Sigmoid colon (tissue), 7 donors: ENCODE results near the gene ANO2. TPM values are rescaled to one million over a fixed set of nuclear protein-coding genes. Genes with fewer than 3 reads are reported as not detected.

Experiments
- DNase-seq: peaks from one replicate; pipeline ENCODE4 v3.0.0-alpha.2; 2019
- H3K27ac ChIP-seq, 4 donors: fragments of 200-600 bp; sonication (generic); one replicate each; pipeline ENCODE4 v1.5.1; 2016 to 2019; ENCODE audit warnings: mild to moderate bottlenecking in 1 of 4
- H3K27me3 ChIP-seq, 3 donors: fragments of 200-600 bp; sonication (generic); one replicate each; pipeline ENCODE4 v1.5.1; 2019; ENCODE audit warnings: mild to moderate bottlenecking in 1 of 3
- H3K36me3 ChIP-seq, 4 donors: fragments of 200-600 bp; sonication (generic); one replicate each; pipeline ENCODE4 v1.5.1; 2016 to 2019
- H3K4me1 ChIP-seq, 4 donors: fragments of 200-600 bp; sonication (generic); one replicate each; pipeline ENCODE4 v1.5.1; 2017 to 2019
- H3K4me3 ChIP-seq, 4 donors: fragments of 200-600 bp; sonication (generic); one replicate each; pipeline ENCODE4 v1.5.1; 2017 to 2019; ENCODE audit warnings: mild to moderate bottlenecking in 2 of 4, moderate library complexity in 1 of 4
- H3K9me3 ChIP-seq, 4 donors: fragments of 200-600 bp in 3 of 4; sonication (generic) in 3 of 4; one replicate each; pipeline versions ENCODE4 v1.5.1 to v1.6.1; 2013 to 2019
- CTCF ChIP-seq, 4 experiments: fragments of 450-650 bp in 3 of 4; fragments of 200-600 bp in 1 of 4; IDR thresholded peaks; one replicate each; pipeline ENCODE4 v1.5.1; 2016 to 2019; ENCODE audit warnings: antibody characterized with exemption in 4 of 4, mild to moderate bottlenecking in 3 of 4, moderate library complexity in 2 of 4
- EP300 ChIP-seq, 4 donors: sonication (generic); formaldehyde crosslinking; IDR thresholded peaks; one replicate each; pipeline ENCODE4 v1.6.1; 2017; ENCODE audit warnings: antibody characterized with exemption in 4 of 4
- POLR2A ChIP-seq, 2 donors: fragments of 450-650 bp; IDR thresholded peaks; one replicate each; pipeline ENCODE4 v1.6.1; 2016; ENCODE audit warnings: antibody characterized with exemption in 2 of 2, mild to moderate bottlenecking in 2 of 2, moderate library complexity in 2 of 2
- POLR2AphosphoS5 ChIP-seq, 4 donors: sonication (generic); formaldehyde crosslinking; IDR thresholded peaks; one replicate each; pipeline ENCODE4 v1.6.1; 2017; ENCODE audit warnings: antibody characterized with exemption in 4 of 4
- WGBS, 2 donors: extraction: QIAGEN DNeasy Blood & Tissue Kit; methylation state at CpG; one replicate each; pipeline ENCODE4 v1.1.7; 2013; 5-methylcytosine and 5-hydroxymethylcytosine counted together
- intact Hi-C: fragments of 100-400 bp; cut with DNase I; formaldehyde crosslinking; loops from one replicate; pipeline ENCODE4 v1.15.1; 2023
- polyA plus RNA-seq, 3 donors: library from polyadenylated mRNA; stranded (reverse); fragments of 200-250 nt; gene quantifications; one replicate each; pipeline ENCODE4 v1.2.3, GENCODE V29; 2013
- total RNA-seq, 4 donors: library from RNA; depleted of rRNA; stranded (reverse); fragments of >200 nt; gene quantifications; one replicate each; pipeline ENCODE4 v1.1.0, GENCODE V29; 2016
- donor health status: healthy with polysubstance abuse.
- donor health status: Bipolar disorder and iron deficiency.
- donor health status: healthy.

Gene ANO2
- total and polyA plus RNA-seq, 7 donors: 0.46 to 4.3 (median 1.8) TPM; not detected in 1

DNA sequence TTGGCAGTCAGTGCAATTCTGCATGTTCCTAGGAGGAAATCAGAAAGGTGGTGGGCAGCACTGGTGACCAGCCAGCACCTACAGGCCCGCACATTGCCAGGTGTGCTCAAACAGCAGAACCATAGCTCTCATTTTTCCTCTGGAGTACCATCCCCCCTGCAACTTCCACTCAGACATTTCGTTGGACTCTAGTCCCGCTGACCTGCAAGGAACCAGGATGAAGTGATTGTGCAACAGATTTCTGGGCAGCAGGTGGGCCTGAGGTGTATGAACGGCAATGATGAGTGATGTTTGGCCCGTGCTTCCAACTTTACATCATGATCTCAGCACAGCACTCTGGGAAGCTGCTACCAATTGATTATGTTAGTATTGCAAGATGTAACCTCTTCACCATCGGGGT, 383.2 kb downstream of the ANO2 start:
- H3K4me3 ChIP-seq: no peak overlapping the region
- H3K36me3 ChIP-seq: no peaks in the 10 kb centered on the region
- no peak for DNase-seq
- H3K27ac ChIP-seq: no peak overlapping the region
- no peaks in the 10 kb centered on the region for H3K9me3 ChIP-seq
- peaks cover 0 to 26% (median 0%) of the 10 kb centered on the region in 3 donors for H3K27me3 ChIP-seq
- 79 to 89% methylated on average over 6 of the region's 6 CpGs for WGBS, 2 donors
- no peaks in the 10 kb centered on the region for H3K4me1 ChIP-seq
- TF ChIP-seq POLR2AphosphoS5 (IDR thresholded peaks at IDR 0.05): no peak
- TF ChIP-seq POLR2A (IDR thresholded peaks at IDR 0.05): no peak
- no peak for TF ChIP-seq EP300 (IDR thresholded peaks at IDR 0.05)
- TF ChIP-seq CTCF (IDR thresholded peaks at IDR 0.05): no peak
- intact Hi-C loops: no loop called here

DNA sequence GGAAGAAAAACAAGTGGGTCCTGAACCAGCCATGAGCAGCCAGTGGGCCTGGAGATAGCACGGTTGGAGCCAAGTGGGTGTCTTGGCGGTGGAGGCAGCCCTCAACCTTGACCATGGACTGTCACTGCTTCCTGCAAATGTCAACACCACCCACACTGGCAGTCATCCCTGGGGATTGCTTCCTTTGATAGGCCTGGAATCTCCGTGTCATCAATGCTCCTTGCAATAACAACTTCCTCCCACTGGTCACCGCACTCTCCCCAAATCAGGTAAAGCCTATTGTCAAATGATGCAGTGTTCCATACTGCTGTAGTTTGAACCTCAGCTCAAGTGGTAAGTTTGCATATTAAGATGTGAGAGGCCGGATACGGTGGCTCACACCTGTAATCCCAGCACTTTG, 384.0 kb downstream of the ANO2 start:
- Histone ChIP-seq H3K4me3 (no peak overlapping the region), H3K27ac (no peak overlapping the region), H3K4me1 (no peaks in the 10 kb centered on the region), H3K9me3 (no peaks in the 10 kb centered on the region), H3K36me3 (no peaks in the 10 kb centered on the region), H3K27me3 (peaks cover 0 to 20% (median 0%) of the 10 kb centered on the region in 3 donors)
- 83 to 84% methylated on average over 6 of the region's 6 CpGs for WGBS, 2 donors
- intact Hi-C loops: no loop called here
- DNase-seq: no peak
- TF ChIP-seq EP300 (IDR thresholded peaks at IDR 0.05): no peak
- TF ChIP-seq POLR2AphosphoS5 (IDR thresholded peaks at IDR 0.05): no peak
- no peak for TF ChIP-seq CTCF (IDR thresholded peaks at IDR 0.05)
- TF ChIP-seq POLR2A (IDR thresholded peaks at IDR 0.05): no peak

DNA sequence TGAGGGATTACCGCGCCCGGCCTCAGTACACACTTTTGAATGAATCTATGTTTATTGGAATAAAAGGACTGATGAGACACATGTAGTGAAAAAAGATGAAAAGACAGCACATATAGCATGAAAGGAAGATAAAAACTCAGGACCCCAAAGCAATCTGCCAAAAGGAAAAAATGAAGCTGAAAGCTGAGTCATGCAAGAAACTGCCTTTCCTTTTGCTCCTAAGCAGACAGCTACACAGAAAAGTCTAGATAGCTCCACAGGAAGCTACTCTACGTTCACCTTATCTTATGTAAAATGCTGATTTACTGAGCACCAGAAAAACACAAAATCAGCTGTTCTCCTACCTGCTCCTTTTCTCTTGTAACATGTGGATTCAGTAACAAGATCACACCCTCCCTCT, 384.8 kb downstream of the ANO2 start:
- no peaks in the 10 kb centered on the region for H3K4me1 ChIP-seq
- intact Hi-C loops: no loop called here
- H3K9me3 ChIP-seq: no peaks in the 10 kb centered on the region
- WGBS, 2 donors: 85 to 92% methylated on average over 4 of the region's 4 CpGs
- TF ChIP-seq POLR2AphosphoS5 (IDR thresholded peaks at IDR 0.05) (no peak), CTCF (IDR thresholded peaks at IDR 0.05) (no peak), POLR2A (IDR thresholded peaks at IDR 0.05) (no peak), EP300 (IDR thresholded peaks at IDR 0.05) (no peak)
- peaks cover 0 to 12% (median 0%) of the 10 kb centered on the region in 3 donors for H3K27me3 ChIP-seq
- DNase-seq: no peak
- no peak overlapping the region for H3K4me3 ChIP-seq
- no peak overlapping the region for H3K27ac ChIP-seq
- no peaks in the 10 kb centered on the region for H3K36me3 ChIP-seq

- H3K36me3 ChIP-seq: no peaks in the 10 kb centered on the region
- intact Hi-C loops: no loop called here
- H3K4me1 ChIP-seq: no peaks in the 10 kb centered on the region
- DNase-seq: no peak
- H3K9me3 ChIP-seq: no peaks in the 10 kb centered on the region
- WGBS, 2 donors: 13 to 17% methylated on average over 4 of the region's 4 CpGs
- no peak for TF ChIP-seq POLR2AphosphoS5 (IDR thresholded peaks at IDR 0.05)
- TF ChIP-seq POLR2A (IDR thresholded peaks at IDR 0.05): no peak
- no peak for TF ChIP-seq CTCF (IDR thresholded peaks at IDR 0.05)
- no peak for TF ChIP-seq EP300 (IDR thresholded peaks at IDR 0.05)
- no peak overlapping the region for H3K4me3 ChIP-seq
- peaks cover 0 to 6% (median 0%) of the 10 kb centered on the region in 3 donors for H3K27me3 ChIP-seq
- no peak overlapping the region for H3K27ac ChIP-seq
Observed at GRCh38 chr12:5557906-5558305, 387.2 kb downstream of the ANO2 start.
